HG02981 (cell line): Measurements from ENCODE around the gene OSBPL5.

Experiments
- ATAC-seq: cut with Tn5 transposase; IDR thresholded peaks from one replicate; pipeline ENCODE4 v1.9.1; 2021; ENCODE audit warnings: mild to moderate bottlenecking, moderate library complexity; ENCODE audit not compliant: unreplicated experiment

OSBPL5 gene

GRCh38 chr11:3152471-3153110 lies 12.5 kb downstream of the OSBPL5 start:
- ATAC-seq, result no peak

- ATAC-seq, result no peak
Observed at GRCh38 chr11:3150726-3151125, 14.4 kb downstream of the OSBPL5 start.

GRCh38 chr11:3149852-3150188 lies 15.3 kb downstream of the OSBPL5 start:
- no peak for ATAC-seq

GRCh38 chr11:3148990-3149851 lies 15.9 kb downstream of the OSBPL5 start:
- no peak for ATAC-seq

GRCh38 chr11:3148255-3148989 lies 16.7 kb downstream of the OSBPL5 start:
- no peak for ATAC-seq

GRCh38 chr11:3147626-3148025 lies 17.5 kb downstream of the OSBPL5 start:
- ATAC-seq, result no peak

GRCh38 chr11:3147257-3147619 lies 17.9 kb downstream of the OSBPL5 start:
- no peak for ATAC-seq

- ATAC-seq, result no peak
Observed at GRCh38 chr11:3146612-3147256, 18.4 kb downstream of the OSBPL5 start.

- ATAC-seq, result no peak
Observed at GRCh38 chr11:3145206-3145520, 19.9 kb downstream of the OSBPL5 start.

GRCh38 chr11:3144296-3145205 lies 20.6 kb downstream of the OSBPL5 start:
- no peak for ATAC-seq

- ATAC-seq, result no peak
Observed at GRCh38 chr11:3143136-3143880, 21.8 kb downstream of the OSBPL5 start.

- ATAC-seq, result no peak
Observed at GRCh38 chr11:3140291-3140603, 24.9 kb downstream of the OSBPL5 start.

- no peak for ATAC-seq
Observed at GRCh38 chr11:3139481-3140290, 25.4 kb downstream of the OSBPL5 start.

GRCh38 chr11:3139086-3139440 lies 26.0 kb downstream of the OSBPL5 start:
- ATAC-seq, result no peak

- no peak for ATAC-seq
Observed at GRCh38 chr11:3138178-3139085, 26.7 kb downstream of the OSBPL5 start.

- no peak for ATAC-seq
Observed at GRCh38 chr11:3137486-3138177, 27.5 kb downstream of the OSBPL5 start.

GRCh38 chr11:3136546-3137455 lies 28.3 kb downstream of the OSBPL5 start:
- no peak for ATAC-seq
